Activated CD8-positive, alpha-beta memory T cell treated with anti-CD3 and anti-CD28 coated beads, Interleukin-2, amount 50 U/mL, for 48 hours (primary cell): ENCODE data around the gene CRYGN.

Experiments used
- DNase-seq: peaks from one replicate; pipeline ENCODE4 v3.0.0-alpha.2; 2020

CRYGN gene

DNA sequence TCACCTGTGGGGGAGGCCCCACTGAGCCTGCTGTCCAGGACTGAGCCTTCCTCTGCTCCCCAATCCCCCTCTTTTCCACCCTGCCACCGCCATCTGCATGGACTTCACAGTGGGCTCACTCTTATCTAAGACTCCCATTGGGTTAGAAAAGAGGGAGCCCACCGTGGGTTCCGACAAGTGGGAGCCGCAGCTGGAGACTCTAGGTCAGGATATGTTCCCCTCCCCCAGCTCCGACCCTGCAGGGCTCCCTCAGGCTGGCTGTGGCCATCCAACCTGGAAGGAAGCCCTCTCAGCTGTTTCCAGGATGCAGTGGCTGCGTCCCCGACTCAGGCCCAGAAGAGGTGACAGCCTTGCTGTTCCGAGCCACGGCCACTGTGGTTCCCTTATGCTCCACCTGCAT is 34.9 kb downstream of the CRYGN start:
- no peak for DNase-seq

DNA sequence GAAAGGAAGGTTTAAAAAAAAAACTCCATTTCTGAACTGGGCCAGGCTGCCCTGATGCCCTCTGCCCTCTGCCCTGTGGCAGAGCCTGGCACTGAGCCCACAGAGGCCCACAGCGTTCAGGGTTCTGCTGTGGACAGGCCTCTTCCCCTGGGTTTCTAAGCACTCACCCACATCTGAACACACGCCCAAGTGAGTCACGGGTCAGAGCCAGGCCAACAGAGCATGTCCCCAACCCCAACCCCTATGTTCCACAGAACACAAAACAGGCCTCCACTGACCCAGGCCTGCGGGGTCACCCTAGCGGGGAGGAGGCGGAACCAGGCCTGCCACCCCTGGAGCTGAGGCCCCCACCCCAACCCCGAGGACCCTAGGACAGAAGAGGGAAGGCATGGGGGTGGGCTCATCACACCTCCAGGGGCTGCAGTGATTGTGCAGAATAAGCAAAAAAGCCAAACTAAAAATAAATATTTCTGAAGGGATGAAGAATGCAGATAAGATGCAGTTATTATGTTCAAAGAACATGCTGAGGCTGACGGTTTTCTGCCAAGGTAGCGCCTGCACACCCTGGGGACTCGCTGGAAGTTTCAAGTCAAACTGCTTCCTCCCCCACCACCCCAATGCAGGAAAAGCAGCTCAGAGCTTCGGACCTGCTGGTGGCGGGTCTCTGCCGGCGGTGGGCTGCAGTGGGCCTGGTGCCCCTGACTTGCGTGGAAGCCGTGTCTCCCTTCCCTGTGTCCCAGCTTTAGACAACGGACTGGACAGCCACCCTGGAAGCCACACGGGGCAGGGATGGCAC is 35.5 kb downstream of the CRYGN start:
- no peak for DNase-seq

DNA sequence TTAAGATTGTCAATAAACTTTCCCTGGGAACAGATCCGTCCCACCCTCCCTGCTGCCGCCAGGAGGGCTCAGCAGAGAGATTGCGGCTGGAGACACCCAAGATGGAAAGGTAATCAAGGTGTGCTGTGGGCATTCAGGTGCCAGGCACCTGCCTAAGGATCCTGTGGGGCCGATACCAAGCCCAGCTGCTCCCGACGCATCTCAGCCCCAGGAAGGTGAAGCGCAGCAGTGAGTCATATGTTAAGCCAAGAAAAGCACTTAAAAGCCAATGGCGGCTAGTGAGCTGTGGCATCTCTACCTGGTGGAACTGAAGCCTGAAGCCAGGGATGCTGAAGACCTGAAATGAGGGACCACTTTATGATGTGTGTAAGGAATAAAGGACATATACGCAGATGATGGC is 36.2 kb downstream of the CRYGN start:
- DNase-seq = no peak

DNA sequence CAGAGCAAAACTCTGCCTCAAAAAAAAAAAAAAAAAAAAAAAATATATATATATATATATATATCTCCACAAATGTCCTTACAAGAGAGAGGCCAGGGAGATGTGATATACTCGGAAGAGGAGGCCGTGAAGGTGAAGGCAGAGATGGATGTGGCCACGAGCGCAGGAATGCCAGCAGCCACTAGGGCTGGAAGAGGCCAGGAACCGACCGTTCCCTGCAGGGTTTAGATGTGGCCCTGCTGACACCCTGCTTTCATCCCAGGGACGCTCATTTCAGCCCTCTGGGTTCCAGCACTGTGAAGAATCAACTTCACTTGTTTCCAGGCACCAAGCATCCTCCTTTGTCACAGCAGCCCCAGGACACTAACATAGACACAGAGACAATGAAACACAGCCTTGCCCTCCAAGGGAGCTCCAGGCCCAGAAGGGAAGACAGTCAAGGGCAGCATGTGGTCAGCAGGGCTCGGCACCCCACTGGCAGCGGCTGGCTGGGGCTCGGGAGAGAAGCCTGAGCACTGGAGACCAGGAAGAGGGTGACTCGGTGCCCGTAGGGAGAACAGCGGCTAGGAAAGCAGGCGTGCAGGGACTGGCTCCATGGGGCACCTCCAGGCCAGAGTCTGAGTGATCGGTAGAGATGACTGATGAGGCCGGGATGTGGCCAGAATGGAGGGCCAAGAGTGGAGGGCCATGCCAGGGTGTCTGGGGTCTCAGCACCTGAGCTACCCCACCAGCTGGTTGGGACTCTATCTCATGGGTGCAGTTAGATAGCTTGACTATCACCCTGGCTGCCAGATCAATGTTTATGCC is 37.7 kb downstream of the CRYGN start:
- DNase-seq = no peak

DNA sequence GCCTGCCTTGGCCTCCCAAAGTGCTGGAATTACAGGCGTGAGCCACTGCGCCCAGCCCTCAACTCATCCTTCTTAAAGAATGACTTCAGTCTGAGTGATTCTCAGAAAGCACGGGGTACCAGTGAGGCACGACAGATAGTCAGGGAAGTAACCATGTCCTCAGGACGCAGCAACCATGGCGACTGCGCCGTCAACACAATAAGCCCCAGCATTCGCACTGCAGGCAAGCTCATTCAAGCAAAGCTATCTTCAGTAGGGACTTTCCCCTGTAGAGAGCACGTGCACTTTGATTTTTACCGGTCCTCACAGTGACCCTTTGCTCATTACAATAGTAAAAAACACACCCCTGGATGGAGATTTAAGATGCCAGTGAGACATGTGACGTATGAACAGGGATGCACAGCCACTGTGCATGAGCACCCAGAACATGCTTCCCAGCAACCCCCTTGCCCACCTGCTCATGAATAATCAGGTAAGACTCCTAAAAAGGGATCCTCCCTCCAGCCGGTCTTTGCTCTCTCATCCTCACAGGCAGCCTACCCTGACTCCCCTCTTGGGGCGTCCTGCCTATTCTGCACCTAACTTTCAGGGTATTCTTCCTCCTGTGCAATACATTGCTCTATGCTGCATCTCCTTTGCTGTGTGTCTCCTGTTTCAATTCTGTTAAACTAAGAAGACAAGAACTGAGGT is 39.2 kb downstream of the CRYGN start:
- DNase-seq = no peak

DNA sequence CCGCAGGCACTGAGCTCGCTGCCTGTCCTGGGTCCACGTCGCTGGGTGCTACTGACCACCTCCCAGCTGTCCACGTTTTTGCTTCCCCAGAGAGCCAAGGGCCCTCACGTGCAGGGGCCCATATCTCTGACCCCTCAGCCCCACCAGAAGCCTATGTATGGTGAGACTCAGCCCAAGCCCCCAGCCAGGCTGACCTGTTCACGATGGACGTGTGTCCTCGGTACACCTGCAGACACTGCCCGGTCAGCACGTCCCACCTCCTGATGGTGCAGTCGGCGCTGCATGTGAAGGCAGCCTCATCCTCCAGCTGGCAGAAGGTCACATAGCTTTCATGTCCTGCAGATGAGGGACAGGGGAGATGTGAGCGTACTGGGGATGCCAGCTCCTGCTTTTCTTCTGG is 40.0 kb downstream of the CRYGN start:
- no peak for DNase-seq

DNA sequence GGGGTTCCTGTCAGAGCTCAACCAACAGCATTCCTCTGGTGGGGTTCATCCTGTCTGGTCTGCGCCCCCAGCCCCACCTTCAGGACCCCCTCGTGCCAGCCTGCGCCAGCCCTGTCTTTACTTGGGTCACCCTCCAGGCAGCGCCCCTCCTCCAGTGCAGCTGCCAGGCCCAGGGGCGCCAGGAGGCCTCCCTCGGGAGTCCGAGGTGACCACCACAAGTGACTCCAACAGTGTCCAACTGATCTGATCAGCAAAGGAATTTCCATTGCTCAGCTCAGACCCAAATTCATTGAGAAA is 40.7 kb downstream of the CRYGN start:
- DNase-seq = no peak

DNA sequence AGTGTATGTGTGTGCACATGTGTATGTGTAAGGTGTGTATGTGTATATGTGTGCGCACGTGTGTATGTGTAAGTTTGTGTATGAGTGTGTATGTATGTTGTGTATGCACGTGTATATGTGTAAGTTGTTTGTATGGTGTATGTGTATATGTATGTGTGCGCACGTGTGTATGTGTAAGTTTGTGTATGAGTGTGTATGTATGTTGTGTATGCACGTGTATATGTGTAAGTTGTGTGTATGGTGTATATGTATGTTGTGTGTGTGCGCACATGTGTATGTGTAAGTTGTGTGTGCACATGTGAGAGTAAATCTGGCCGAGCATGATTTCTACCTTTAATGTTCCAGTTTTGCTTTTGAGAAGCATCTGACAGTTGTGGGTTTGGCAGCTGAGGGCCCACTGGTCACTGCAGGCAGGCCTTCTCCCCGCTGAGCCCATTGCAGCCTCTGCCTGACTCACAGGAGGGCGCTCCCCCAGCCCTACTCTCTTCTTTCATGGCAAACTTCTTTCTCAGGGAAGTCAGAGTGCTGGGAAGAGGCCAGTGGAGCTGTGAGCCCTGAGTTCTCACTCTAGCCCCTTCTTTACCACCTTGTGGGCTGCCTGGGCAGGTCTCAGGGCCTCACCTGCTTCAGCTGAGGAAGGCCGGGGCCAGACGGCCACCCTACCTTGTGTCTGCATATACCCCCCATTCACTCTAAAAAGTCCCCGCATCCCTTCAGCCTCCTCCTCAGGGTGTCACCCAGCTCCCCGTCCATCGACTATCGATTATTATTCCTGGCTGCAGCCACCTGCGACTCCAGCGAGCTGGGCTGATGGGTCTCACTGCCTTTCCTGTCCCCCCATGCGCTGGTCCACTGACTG is 41.3 kb downstream of the CRYGN start:
- no peak for DNase-seq

DNA sequence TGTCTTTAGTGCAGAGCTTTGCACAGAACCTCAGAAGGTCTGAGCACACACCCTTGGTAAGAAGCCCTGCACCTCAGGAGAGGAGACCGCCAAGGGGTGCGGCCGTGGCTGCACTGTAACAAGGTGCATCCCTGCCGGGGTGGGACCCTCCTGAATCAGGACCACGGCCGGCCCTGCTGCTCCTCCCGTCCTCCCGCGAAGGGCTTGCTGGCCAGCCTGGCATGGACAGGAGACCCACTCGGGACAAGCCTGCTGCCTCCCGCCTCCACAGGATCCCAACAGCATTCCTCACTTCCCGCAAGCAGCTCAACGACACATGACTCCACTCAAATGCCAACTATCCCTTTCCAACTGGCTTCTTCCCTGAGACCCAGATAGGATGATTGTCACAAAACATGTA is 42.9 kb downstream of the CRYGN start:
- no peak for DNase-seq

DNA sequence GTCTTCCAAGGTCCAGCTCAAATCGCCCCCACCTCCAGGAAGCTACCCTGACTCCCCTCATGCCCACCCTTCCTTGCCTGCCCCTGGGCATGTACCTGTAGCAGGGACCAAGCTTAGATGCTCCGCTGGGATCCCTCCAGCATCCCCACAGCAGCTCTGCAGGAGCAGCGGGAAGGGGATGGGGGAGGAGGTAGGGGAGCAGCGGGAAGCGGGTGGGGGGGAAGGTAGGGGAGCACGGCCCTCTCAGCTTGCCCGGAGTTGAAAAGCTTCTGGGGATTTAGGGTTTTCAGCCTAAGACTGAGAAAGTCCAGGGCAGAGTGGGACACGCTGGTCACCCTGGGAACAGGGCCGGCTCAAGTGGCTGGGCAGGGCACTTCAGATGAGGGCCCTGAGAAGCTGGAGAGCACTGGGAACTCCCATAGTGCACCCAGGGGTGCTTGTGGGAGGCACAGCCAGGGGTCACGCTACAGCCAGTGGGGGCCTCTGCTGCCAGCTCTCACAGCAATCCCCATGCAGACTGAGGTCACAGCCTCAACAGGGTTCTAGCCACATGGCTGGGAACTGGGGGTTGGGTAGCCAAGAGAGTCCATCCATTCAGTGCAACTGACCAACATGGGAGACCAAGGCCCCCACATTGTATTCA is 43.5 kb downstream of the CRYGN start:
- no peak for DNase-seq

DNA sequence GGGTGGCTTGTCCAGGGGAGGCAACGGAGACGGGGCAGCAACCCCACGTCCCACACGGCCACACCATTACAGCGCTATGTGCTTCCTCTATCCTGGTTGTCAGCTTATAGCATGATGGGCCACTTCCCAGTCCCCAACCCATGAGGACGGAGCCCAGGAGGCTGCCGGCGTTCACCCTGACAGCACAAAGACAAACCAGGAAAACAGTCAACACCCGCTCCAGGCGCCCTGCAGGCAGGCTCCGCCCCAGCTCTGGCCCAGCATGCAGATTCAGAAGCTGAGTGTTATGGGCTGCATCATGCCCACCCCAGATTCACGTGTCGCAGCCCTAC is 44.9 kb downstream of the CRYGN start:
- no peak for DNase-seq

DNA sequence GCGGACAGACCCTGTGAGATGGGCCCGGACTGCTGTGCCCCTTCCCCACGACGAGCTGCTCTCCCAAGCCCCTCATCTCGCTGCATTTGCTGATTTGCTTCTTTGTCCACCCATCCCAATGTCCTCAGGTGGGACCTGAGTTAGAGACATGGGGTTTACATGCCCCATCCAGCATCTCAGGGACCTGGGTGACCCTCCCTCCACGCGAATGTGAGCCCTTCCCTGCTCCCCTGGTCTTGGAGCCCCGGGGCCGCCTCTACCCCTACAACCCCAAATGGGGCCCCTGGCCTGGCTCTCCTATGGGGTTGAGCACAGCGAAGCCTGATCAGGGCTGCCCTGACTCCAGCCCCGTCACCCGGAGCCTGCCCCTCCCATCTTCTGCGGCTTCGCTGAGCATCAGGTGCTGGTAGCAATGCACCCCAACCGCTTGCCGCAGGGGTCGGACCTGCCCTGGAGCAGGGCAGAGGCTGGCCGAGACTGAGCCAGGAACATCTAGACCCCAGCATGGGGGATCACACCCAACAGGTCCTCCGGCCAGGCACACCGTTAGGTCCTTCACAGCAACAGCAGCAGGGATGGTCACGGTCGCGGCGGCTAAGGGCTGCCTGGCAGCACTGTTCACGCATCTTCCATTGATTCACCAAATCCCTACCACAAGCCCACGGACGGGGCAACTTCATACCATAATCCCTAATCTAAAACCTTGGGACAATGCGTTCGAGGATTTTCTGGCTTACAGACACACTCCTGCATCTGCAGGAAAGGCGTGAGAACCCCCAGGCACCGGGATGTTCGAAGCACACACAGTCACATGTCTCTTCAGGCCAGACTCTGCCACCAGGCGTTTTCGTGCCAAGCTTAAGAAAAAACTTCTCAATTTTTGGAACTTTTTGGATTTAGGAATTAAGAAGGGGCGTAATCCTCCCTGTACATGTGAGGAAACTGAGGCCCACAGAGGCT is 45.6 kb downstream of the CRYGN start:
- DNase-seq = no peak

DNA sequence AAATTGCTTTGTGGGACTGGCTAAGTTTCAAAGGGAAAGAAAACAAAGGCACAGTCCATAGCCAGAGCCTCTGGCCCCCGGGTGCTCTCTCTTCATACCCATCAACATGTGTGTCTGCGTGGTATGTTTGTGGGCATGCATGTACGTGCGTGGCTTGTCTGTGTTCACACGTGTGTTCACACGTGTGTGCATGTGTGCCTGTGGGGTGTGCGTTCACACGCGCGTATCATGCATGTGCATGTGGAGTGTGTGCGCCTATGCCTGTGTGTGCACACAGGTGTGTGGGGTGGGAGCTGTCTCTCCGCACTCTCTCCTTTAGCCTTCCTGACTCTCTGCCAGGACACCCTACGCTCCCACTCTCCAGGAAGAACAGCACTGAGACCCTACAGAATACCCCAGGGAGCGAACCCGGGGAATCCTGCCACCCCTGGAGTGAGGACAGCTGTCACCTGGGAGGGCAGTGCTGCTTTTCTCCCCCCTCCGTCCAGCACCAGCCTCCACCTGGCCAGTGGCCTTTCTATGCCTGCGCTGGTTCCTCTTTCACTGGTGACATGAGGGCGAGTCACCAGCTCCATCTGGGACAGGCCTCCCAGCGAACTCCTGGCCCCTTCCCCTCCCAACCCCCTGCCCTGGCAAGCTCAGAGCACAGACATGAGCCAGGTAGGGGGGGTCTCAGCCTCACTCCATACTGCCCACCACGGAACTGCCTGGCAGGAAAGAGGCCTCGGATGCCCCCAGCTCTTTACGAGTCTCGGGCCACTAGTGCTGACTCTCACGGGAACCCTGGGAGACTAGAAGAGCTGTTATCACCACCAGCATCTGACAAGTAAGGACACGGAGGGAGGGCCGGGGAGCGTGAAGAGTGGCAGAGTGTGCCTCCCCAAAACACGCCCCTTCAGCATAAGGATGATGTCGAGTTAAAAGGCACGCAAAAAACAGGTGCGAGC is 46.6 kb downstream of the CRYGN start:
- DNase-seq = no peak

DNA sequence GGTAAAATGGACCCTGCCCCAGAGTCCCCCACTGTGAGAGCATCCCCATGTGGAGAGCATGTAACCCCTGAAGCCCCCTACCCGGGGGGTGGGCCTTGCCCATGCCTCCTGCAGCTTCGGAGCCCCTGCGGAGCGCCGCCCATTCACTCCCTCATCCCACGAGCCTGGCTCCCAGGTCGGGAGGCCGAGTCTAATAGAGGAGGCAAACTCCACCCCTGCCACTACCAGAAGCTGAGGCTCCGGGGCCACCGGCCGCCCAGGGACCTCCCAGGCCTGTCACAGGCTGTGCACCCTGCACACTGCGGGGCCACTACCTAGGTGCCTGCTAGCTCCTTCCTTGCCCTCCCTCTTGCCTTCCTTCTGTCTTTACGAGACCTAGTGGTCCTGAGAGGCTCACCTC is 47.5 kb downstream of the CRYGN start:
- DNase-seq = no peak

DNA sequence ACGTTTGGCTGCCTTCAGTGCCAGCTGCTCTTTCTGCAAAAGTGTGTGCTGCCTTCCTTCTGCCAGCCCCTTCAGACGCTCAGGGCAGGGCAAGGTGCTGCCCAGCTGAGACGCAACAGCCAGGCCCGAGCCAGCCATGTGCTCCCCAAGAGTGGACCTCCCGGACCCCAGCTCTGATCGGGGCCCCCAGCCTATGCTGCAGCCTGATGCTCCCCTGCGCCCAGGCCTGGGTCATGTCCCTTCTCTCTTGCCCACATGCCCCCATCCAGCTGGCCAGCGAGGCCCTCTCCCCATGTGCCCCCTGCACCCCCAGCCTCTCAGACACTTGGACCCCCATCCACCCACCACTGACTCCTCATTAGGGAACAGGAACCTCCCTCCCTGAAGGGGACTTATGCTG is 47.9 kb downstream of the CRYGN start:
- DNase-seq = no peak

DNA sequence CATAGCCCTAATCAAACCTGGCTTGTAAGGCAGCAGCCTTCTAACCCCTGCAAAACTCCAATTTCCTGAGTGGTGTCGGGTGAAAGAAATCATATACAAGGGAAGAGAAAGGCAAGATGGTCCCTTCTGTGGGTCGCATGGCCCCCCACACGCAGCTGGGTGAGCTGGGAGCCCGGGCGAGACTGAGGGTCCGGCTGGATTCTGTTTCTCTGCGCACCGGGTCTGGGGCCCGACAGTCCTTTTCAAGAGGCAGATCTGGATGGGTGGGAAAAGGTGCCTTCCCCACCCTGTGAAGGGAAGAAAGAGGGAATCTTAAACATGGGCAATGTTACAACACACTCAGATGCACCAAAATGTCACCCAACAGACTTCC is 48.6 kb downstream of the CRYGN start:
- DNase-seq = no peak

DNA sequence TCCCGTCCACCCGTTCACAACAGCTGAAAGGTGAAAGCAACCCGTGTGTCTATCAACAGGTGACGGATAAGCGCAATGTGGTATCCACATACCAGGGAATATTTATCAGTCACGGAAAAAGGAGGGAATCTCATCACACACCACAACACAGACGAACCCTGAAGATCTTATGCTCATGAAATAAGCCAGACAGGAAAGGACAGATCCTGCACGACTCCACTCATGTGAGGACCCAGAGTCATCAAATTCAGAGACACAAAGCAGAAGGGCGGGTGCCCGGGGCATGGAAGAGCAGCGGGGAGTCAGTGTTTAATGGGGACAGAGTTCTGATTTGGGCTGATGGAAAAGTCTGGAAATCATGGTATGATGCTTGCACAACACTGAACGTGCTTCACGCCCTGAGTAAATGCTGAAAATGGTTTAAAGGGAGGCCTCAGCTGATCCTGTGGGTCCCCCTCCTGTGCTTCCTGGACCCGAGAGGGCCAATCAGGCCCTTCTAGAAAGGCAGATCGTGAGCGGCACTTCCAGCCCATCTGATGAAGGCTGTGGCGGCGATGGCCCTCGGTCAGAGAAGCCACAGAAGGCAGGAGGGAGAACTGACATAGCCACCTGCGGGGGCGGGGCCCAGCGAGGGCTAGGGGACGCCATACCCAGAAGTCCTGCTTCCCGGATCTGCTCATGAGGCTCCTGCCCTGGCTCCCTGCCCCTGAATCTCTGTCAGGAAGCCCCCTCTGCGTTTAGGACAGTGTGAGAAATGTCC is 49.2 kb downstream of the CRYGN start:
- DNase-seq = no peak

DNA sequence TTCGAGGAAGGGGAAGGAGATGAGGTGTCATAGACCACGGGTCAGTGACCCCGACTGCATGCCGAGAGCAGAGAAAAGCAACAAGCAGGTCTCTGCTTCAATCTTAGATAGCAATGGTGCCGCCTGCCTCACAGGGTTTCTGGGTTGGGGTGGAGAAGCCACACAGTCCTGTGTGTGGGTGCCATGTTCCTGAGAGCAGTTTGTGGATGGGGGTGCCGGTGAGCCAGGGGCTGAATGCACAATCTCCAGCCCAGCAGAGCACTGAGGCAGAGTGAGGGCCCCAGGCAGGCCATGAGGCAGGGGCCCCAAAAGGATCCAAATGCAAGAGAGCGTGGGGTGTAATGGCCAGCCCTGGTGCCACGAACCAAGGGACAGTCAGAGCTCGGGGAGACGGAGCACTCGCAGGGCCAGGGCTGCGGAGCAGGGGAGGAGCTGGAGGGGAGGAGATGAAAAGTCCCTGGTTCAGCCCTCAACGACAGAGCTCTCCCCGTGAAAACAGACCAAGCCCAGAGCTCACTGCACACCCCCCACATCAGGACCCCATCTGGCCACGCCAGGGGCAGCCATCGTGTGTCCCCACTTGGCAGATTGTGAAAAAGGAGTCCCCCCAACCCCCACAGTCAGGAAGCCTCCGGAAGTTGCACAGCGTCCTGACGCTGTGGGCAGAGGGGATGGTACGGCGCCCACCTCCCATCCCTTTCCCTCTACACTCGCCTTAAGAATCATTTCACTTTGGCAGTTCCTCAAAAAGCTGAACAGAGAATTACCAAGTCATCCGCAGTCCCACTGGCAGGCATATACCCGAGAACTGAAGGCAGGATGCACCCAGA is 50.0 kb downstream of the CRYGN start:
- no peak for DNase-seq
